Brain microvascular endothelial cell (primary cell): Measurements from ENCODE around the gene CPN2.

Source experiments
- DNase-seq: peaks from one replicate; pipeline ENCODE4 v3.0.0-alpha.2; 2020
- H3K27ac ChIP-seq: fragments of 250-450 bp; sonication (Bioruptor Pico); 2 replicates; pipeline ENCODE4 v1.5.1; 2020; ENCODE audit warnings: mild to moderate bottlenecking, moderate library complexity
- H3K27me3 ChIP-seq: fragments of 250-450 bp; sonication (Bioruptor Pico); replicated peaks from 2 replicates; pipeline ENCODE4 v1.5.1; 2020; ENCODE audit warnings: mild to moderate bottlenecking
- H3K36me3 ChIP-seq: fragments of 250-450 bp; sonication (Bioruptor Pico); replicated peaks from 2 replicates; pipeline ENCODE4 v1.5.1; 2020; ENCODE audit warnings: mild to moderate bottlenecking
- H3K4me3 ChIP-seq: 2 replicates; pipeline ENCODE4 v1.5.1; 2011; ENCODE audit warnings: low read depth, mild to moderate bottlenecking, control low read depth, low read length, moderate library complexity
- CTCF ChIP-seq: IDR thresholded peaks from 2 replicates; pipeline ENCODE4 v1.5.1; 2011; ENCODE audit warnings: low read depth, mild to moderate bottlenecking, moderate library complexity, low read length, control low read depth, inconsistent platforms; ENCODE audit errors: missing control alignments
- in situ Hi-C: cut with HindIII; loops from 2 replicates; pipeline ENCODE4 v1.10.0; 2017; ENCODE audit warnings: low sequenced_read_pairs, low pct_ligation_motif_present

Gene CPN2

DNA sequence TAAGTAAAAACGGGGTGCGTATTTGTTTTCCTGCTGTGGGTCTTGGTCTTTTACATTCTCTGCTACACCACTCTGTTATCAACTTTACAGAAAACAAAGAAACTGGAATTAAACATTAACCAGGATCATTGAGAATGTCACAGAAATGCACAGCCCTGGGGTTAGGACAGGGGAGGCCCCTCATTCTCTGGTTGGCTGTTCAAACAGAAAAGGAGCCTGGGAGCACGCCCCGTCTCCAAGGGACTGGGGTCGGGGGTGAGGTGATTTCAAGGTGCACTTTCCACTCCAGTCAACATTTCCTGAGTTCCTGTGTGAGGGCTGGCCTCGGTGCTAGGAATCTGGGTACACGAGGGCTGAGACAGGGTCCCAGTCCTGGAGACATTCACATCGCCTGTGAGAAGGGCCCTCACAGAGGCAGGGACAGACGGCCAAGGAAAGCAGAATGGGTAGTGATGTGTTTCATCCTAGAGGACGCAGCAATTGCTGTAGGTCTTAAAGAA is 30.3 kb downstream of the CPN2 start:
- H3K27me3 ChIP-seq, result peaks cover 41% of the 10 kb centered on the region
- no peak overlapping the region for H3K4me3 ChIP-seq
- in situ Hi-C loops, result loop anchor here (25.0 kb wide), 1 partner anchor 558 kb away; no protein-coding TSS in a partner anchor
- H3K27ac ChIP-seq, result no peak overlapping the region
- no peak for TF ChIP-seq CTCF
- DNase-seq, result no peak
- H3K36me3 ChIP-seq, result no peaks in the 10 kb centered on the region

DNA sequence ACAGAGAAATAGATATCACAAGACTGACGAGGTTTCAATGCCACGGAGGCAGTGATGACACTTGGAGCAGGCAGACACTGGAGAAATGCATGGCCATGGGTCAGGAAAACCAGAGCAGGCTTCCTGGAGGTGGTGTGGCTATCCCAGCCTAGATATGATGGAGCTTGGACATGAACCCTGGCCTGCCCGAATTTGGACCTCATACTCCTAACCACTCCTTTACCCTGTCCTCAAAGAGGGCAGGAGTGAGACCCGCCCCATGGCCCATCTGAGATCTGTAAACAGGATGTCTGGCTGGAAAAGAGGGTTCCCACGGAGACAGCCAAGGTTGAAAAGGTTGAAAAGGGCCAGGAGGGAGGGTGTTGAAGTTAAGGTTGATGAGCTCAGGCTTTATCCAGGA is 31.0 kb downstream of the CPN2 start:
- no peak for TF ChIP-seq CTCF
- in situ Hi-C loops, result loop anchor here (25.0 kb wide), 1 partner anchor 558 kb away; no protein-coding TSS in a partner anchor
- no peak overlapping the region for H3K27ac ChIP-seq
- no peaks in the 10 kb centered on the region for H3K36me3 ChIP-seq
- no peak for DNase-seq
- H3K4me3 ChIP-seq, result no peak overlapping the region
- peaks cover 45% of the 10 kb centered on the region for H3K27me3 ChIP-seq

DNA sequence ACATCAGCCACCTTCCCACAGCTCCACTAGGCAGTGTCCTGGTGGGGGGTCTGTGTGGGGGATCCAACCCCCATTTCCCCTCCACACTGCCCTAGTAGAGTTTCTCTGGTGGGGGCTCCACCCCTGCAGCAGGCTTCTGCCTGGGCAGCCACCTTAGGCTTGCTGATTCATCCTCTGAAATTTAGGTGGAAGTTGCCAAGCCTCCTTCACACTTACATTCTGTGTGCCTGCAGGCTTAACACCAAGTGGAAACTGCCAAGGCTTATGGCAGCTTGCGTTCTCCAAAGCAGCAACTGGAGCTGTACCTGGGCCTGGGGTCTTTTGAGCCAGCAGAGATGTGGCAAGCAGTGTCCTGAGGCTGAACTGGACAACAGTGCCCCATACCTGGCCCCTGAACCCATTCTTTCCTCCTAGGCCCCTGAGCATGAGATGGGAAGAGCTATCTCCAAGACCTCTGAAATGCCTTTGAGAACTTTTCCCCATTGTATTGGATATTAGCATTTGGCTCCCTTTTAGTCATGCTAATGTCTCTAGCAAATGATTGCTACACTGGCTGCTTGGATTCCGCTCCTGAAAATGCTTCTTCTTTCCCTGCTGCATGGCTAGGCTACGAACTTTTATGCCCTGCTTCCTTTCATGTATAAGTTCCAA is 32.5 kb downstream of the CPN2 start:
- DNase-seq, result no peak
- in situ Hi-C loops, result loop anchor here (25.0 kb wide), 1 partner anchor 556 kb away; no protein-coding TSS in a partner anchor
- Histone ChIP-seq H3K27me3 (peaks cover 58% of the 10 kb centered on the region), H3K36me3 (no peaks in the 10 kb centered on the region), H3K27ac (no peak overlapping the region), H3K4me3 (no peak overlapping the region)
- no peak for TF ChIP-seq CTCF

DNA sequence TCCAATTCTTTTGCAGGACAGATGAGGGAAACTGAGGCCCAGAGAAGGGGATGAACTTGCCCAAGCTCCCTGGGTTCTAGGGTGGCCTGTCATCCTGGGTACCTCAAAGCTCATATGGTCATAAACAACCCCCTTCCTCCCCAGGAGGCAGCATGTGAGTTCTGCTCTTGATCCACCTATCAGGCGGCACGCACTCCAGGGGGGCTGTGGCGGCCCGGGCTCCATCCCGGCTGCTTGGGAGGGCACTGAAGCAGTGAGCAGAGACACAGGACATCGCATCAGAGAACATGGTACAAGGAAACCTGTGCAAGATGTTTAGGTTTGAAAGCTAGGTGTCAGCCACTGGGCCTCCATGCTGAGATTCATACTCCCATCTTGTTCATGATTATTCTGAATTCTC is 34.2 kb downstream of the CPN2 start:
- H3K36me3 ChIP-seq, result no peaks in the 10 kb centered on the region
- in situ Hi-C loops, result loop anchor here (25.0 kb wide), 1 partner anchor 555 kb away; no protein-coding TSS in a partner anchor
- no peak overlapping the region for H3K4me3 ChIP-seq
- TF ChIP-seq CTCF, result no peak
- H3K27ac ChIP-seq, result no peak overlapping the region
- peaks cover 75% of the 10 kb centered on the region for H3K27me3 ChIP-seq
- DNase-seq, result no peak

- no peak for TF ChIP-seq CTCF
- in situ Hi-C loops, result loop anchor here (25.0 kb wide), 1 partner anchor 554 kb away; no protein-coding TSS in a partner anchor
- DNase-seq, result no peak
- Histone ChIP-seq H3K27ac (no peak overlapping the region), H3K36me3 (no peaks in the 10 kb centered on the region), H3K4me3 (no peak overlapping the region), H3K27me3 (peaks cover 82% of the 10 kb centered on the region)
These were observed 35.2 kb downstream of the CPN2 start for GRCh38 chr3:194315965-194316361.
